T-helper 1 cell treated with Interleukin-12 subunit alpha and Interleukin-12 subunit beta and Interleukin-4 antibody, amounts not matched to agents 30 μg/mL and 1 μg/mL, for 36 hours (primary cell): ENCODE results near the gene RPTOR.
A peak's percentile ranks its signal among the peaks of the same experiment; 100 is the strongest.

Experiments
- H3K27ac Mint-ChIP-seq: one replicate; pipeline ENCODE4 v1.8.0; 2021; ENCODE audit warnings: mild to moderate bottlenecking, mixed read lengths
- H3K27me3 Mint-ChIP-seq: one replicate; pipeline ENCODE4 v1.8.0; 2021; ENCODE audit warnings: low read depth, mixed read lengths
- H3K36me3 Mint-ChIP-seq: one replicate; pipeline ENCODE4 v1.8.0; 2021; ENCODE audit warnings: low read depth, mixed read lengths
- H3K4me1 Mint-ChIP-seq: one replicate; pipeline ENCODE4 v1.8.0; 2021; ENCODE audit warnings: low read depth, mixed read lengths
- H3K4me3 Mint-ChIP-seq: one replicate; pipeline ENCODE4 v1.8.0; 2021; ENCODE audit warnings: mild to moderate bottlenecking, moderate library complexity, mixed read lengths
- H3K9me3 Mint-ChIP-seq: one replicate; pipeline ENCODE4 v1.8.0; 2021; ENCODE audit warnings: mixed read lengths

The RPTOR gene

DNA sequence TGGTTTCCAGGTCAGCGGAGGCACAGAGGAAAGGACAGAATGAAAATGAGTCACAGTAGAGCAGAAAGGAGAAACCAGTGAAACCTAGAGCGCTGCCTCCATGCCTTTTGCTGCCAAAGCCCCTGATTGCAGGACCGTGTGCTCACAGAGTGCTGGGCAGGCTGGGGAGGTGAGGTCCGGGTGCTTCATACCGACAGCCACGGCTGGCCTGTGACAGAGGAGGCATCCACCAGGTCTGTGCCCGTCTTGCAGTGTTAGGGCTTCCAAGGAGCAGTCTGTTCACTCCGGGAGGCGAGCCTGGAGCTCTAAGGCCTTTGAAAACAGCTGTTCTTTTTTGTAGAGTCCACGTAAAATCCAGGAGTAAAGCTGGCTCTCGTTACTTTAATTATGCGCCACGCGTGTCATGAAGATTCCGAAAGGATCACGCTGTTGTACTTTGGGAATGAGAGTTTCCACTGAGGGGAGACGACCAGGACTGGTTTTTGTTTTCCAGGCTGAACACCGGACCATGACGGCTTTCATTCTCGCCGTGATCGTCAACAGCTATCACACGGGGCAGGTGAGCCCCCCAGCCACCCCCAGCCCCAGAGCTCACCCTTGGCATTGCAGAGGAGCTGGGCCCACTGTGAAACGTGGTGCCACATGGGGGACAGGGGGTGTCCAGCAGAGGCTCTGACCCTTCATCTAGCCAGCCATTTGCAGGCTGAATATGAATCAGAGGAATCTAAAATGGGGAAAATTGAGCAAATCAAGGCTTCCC is 338.5 kb downstream of the RPTOR start:
- no peaks in the 10 kb centered on the region for H3K27me3 Mint-ChIP-seq
- H3K4me1 Mint-ChIP-seq, result peaks cover 14% of the 10 kb centered on the region
- no peak overlapping the region for H3K27ac Mint-ChIP-seq
- no peaks in the 10 kb centered on the region for H3K9me3 Mint-ChIP-seq
- no peak overlapping the region for H3K4me3 Mint-ChIP-seq
- peaks cover 33% of the 10 kb centered on the region for H3K36me3 Mint-ChIP-seq

GRCh38 chr17:80883831-80884735 is 339.4 kb downstream of the RPTOR start:
- Mint-ChIP-seq H3K4me3 (no peak overlapping the region), H3K36me3 (peaks cover 38% of the 10 kb centered on the region), H3K4me1 (peaks cover 19% of the 10 kb centered on the region), H3K27ac (no peak overlapping the region), H3K27me3 (no peaks in the 10 kb centered on the region), H3K9me3 (no peaks in the 10 kb centered on the region)

DNA sequence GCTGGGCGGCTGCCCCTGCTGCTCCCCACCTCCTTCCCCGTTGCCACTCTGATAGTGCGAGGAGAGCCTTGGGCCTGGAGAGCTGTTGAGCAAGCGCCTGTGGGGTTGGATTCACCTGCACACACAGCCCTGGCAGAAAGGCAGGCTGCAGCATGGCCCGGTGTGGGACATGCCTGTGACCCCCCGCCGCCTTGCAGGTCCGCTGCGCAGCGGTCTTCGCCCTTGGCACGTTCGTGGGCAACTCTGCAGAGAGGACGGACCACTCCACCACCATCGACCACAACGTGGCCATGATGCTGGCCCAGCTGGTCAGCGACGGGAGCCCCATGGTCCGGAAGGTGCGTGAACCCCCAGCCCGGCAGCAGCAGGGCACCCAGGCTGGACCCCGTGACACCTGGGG is 340.2 kb downstream of the RPTOR start:
- no peak overlapping the region for H3K4me3 Mint-ChIP-seq
- H3K9me3 Mint-ChIP-seq, result no peaks in the 10 kb centered on the region
- no peaks in the 10 kb centered on the region for H3K27me3 Mint-ChIP-seq
- peaks cover 41% of the 10 kb centered on the region for H3K36me3 Mint-ChIP-seq
- peaks cover 17% of the 10 kb centered on the region for H3K4me1 Mint-ChIP-seq
- no peak overlapping the region for H3K27ac Mint-ChIP-seq

DNA sequence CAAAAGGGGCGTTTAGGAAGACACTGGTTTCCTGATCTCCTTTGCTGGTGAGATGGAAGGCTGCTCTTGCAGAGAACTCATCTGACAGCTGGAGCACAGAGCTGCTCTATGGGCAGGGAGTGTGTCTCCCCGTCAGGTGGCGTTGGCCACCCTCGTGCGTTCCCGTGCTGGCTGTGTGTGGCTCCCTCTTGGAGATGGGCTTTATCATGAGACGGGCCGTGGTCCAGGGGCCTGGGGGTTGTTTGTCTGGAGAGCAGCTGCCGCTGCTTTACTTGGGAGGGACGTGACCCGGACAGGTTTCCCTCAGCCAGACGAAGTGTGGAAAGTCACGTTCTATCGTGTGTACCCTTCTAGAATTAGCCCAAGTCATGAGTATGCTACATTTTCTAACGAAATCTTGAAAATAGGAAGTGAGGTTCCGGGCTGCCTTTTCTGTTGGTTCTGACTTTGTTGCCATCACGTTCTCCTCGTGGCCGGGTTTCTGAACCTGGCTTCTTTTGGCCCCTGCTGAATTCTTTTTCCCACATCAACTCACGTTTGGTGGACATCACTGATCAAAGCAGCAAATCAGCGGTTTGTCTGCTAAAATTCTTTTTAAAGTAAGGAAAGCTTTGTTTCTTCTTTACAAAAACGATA is 341.4 kb downstream of the RPTOR start:
- H3K9me3 Mint-ChIP-seq, result no peaks in the 10 kb centered on the region
- peaks cover 24% of the 10 kb centered on the region for H3K4me1 Mint-ChIP-seq
- H3K27me3 Mint-ChIP-seq, result no peaks in the 10 kb centered on the region
- peak overlapping the region; percentile 52 for H3K27ac Mint-ChIP-seq
- peaks cover 37% of the 10 kb centered on the region for H3K36me3 Mint-ChIP-seq
- H3K4me3 Mint-ChIP-seq, result no peak overlapping the region

DNA sequence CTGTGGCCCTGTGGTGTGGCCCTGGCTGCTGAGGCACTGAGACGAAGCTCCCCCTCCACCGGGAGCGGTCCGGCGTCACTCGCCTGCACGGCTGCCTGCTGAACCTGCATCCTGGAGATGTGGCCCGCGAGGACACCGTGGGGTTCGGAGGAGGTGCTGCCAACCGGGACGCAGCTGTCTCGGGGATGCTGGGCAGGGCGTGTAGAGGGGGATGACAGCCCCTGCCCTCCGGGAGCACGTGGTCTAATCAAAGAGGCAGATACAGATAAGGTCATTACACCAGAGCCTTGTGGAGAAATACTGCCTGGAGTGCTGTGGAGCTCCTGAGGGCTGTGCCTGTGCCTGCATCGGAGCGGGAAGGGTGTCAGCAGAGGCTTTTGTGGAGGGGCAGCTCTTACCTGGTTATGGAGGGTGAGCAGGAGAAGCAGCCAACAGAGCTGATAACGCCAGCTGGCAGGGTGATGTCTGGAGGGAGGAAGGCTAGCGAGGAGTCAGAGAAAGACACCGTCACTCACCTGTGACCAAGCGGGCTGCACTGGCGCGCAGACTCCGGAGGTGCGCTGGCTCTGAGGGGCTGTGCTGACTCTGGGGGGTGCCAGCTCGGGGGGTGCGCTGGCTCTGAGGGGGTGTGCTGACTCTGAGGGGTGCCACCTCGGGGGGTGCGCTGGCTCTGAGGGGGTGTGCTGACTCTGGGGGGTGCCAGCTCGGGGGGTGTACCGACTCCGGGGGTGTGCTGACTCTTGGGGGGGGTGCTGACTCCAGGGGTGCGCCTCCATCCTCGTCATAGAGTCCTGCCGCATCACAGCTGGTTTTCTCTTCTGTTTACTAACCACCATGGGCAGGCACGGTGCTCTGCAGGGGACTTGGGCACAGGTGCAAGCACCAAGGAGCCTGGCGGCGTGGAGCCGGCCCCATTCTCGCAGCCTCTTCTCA is 342.3 kb downstream of the RPTOR start:
- peaks cover 36% of the 10 kb centered on the region for H3K36me3 Mint-ChIP-seq
- H3K4me3 Mint-ChIP-seq, result no peak overlapping the region
- peaks cover 27% of the 10 kb centered on the region for H3K4me1 Mint-ChIP-seq
- no peak overlapping the region for H3K27ac Mint-ChIP-seq
- H3K27me3 Mint-ChIP-seq, result no peaks in the 10 kb centered on the region
- no peaks in the 10 kb centered on the region for H3K9me3 Mint-ChIP-seq

GRCh38 chr17:80887639-80888175 is 343.1 kb downstream of the RPTOR start:
- no peak overlapping the region for H3K27ac Mint-ChIP-seq

GRCh38 chr17:80888276-80889160 is 343.9 kb downstream of the RPTOR start:
- peak overlapping the region; percentile 57 for H3K4me3 Mint-ChIP-seq
- H3K27ac Mint-ChIP-seq, result peak overlapping the region; percentile 83
- H3K9me3 Mint-ChIP-seq, result no peaks in the 10 kb centered on the region
- peaks cover 41% of the 10 kb centered on the region for H3K4me1 Mint-ChIP-seq
- H3K36me3 Mint-ChIP-seq, result peaks cover 32% of the 10 kb centered on the region
- no peaks in the 10 kb centered on the region for H3K27me3 Mint-ChIP-seq

More at GRCh38 chr17:80887639-80888175, 343.1 kb downstream of the RPTOR start:
- Mint-ChIP-seq H3K4me3 (no peak overlapping the region), H3K4me1 (peaks cover 34% of the 10 kb centered on the region), H3K36me3 (peaks cover 30% of the 10 kb centered on the region), H3K27me3 (no peaks in the 10 kb centered on the region), H3K9me3 (no peaks in the 10 kb centered on the region)

- peaks cover 45% of the 10 kb centered on the region for H3K4me1 Mint-ChIP-seq
- peak overlapping the region; percentile 94 for H3K27ac Mint-ChIP-seq
- H3K9me3 Mint-ChIP-seq, result no peaks in the 10 kb centered on the region
- peaks cover 39% of the 10 kb centered on the region for H3K36me3 Mint-ChIP-seq
- H3K27me3 Mint-ChIP-seq, result no peaks in the 10 kb centered on the region
- H3K4me3 Mint-ChIP-seq, result peak overlapping the region; percentile 81
Observed at GRCh38 chr17:80889231-80890195, 344.9 kb downstream of the RPTOR start.

- Mint-ChIP-seq H3K36me3 (peaks cover 46% of the 10 kb centered on the region), H3K27ac (peak overlapping the region; percentile 94), H3K27me3 (no peaks in the 10 kb centered on the region), H3K4me3 (peak overlapping the region; percentile 81), H3K9me3 (no peaks in the 10 kb centered on the region), H3K4me1 (peaks cover 52% of the 10 kb centered on the region)
Observed at GRCh38 chr17:80890196-80890920, 345.7 kb downstream of the RPTOR start.

DNA sequence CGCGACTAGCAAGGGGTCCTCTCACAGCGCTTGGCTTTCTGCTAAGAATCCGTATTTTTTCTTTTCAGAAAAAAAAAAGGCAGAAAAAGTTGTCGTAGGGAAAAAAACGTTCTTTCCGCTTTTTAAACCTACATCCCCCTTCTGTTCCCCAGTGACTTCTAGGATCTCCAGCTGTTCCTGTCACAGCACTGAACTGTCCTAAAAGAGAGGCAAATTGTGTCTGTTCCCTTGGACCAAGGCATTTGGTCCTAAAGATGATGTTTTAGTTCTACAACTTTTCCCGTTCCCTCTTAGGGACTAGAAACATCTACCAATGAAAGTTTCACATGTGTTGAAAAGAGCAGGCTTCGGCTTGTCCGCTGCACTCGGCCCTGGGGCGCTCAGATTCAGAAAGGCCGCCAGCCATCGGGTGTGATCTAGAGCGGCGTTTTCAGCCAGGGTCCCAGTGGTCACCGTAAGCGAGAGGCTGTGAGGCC is 346.3 kb downstream of the RPTOR start:
- Mint-ChIP-seq H3K27me3 (no peaks in the 10 kb centered on the region), H3K36me3 (peaks cover 49% of the 10 kb centered on the region), H3K27ac (peak overlapping the region; percentile 94), H3K4me3 (peak overlapping the region; percentile 81), H3K9me3 (no peaks in the 10 kb centered on the region), H3K4me1 (peaks cover 58% of the 10 kb centered on the region)

DNA sequence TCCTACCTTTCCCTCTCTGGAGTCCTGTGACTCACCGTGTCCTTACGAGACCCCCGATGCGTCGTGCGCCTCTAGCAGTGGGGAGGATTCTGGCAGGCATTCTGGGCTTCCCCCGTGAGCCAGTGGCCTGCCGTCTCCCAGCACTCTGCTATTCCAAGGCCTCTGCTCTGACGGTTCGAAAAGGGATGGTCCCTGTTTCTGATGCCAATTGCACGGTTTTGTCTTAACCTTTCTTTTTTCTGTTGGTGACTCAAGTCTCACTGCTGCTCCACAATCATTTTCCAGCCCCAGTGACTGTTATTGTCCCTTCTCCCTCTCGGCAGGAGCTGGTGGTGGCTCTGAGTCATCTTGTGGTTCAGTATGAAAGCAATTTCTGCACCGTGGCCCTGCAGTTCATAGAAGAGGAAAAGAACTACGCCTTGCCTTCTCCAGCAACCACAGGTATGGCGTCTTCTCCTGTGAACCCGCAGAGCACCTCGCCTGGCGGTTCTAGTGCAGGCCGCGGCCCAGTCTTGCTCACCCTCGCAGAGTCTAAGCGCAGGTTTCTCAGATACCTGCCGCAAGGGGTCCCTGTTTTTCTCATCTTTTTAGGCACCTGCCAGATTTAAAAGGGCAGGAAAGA is 346.9 kb downstream of the RPTOR start:
- peaks cover 60% of the 10 kb centered on the region for H3K4me1 Mint-ChIP-seq
- no peaks in the 10 kb centered on the region for H3K27me3 Mint-ChIP-seq
- H3K27ac Mint-ChIP-seq, result peak overlapping the region; percentile 94
- no peaks in the 10 kb centered on the region for H3K9me3 Mint-ChIP-seq
- peaks cover 47% of the 10 kb centered on the region for H3K36me3 Mint-ChIP-seq
- peak overlapping the region; percentile 81 for H3K4me3 Mint-ChIP-seq
